NK-92 (cell line): ENCODE results near the gene FOXD2.

Source experiments
- DNase-seq: peaks from one replicate; lab custom pipeline; 2025; ENCODE audit not compliant: unreplicated experiment; lab: John Stamatoyannopoulos, UW

Gene FOXD2

GRCh38 chr1:47416319-47417169 is 21.3 kb upstream of the FOXD2 start:
- no peak for DNase-seq

GRCh38 chr1:47417170-47418044 is 20.4 kb upstream of the FOXD2 start:
- DNase-seq = no peak

- DNase-seq = no peak
These were observed 19.7 kb upstream of the FOXD2 start for GRCh38 chr1:47418122-47418521.

GRCh38 chr1:47418681-47419325 is 19.0 kb upstream of the FOXD2 start:
- no peak for DNase-seq

GRCh38 chr1:47420547-47420946 is 17.3 kb upstream of the FOXD2 start:
- no peak for DNase-seq

- DNase-seq = no peak
These were observed 14.0 kb upstream of the FOXD2 start for GRCh38 chr1:47423872-47424271.

- no peak for DNase-seq
These were observed 13.4 kb upstream of the FOXD2 start for GRCh38 chr1:47424336-47424982.

GRCh38 chr1:47431534-47431933 is 6.3 kb upstream of the FOXD2 start:
- no peak for DNase-seq

GRCh38 chr1:47432071-47433036 is 5.5 kb upstream of the FOXD2 start:
- DNase-seq = no peak

GRCh38 chr1:47433037-47433421 is 4.8 kb upstream of the FOXD2 start:
- DNase-seq = no peak

GRCh38 chr1:47433477-47434050 is 4.3 kb upstream of the FOXD2 start:
- DNase-seq = no peak

- no peak for DNase-seq
These were observed 3.6 kb upstream of the FOXD2 start for GRCh38 chr1:47434051-47434842.

- no peak for DNase-seq
These were observed 2.1 kb upstream of the FOXD2 start for GRCh38 chr1:47435506-47436303.

- no peak for DNase-seq
These were observed 1.4 kb upstream of the FOXD2 start for GRCh38 chr1:47436304-47436978.

GRCh38 chr1:47436979-47437446 is 831 bp upstream of the FOXD2 start:
- no peak for DNase-seq

- no peak for DNase-seq
These were observed 547 bp downstream of the FOXD2 start for GRCh38 chr1:47438165-47439016.
